ENCODE measurements around the gene POMP.

The POMP gene, protein sequence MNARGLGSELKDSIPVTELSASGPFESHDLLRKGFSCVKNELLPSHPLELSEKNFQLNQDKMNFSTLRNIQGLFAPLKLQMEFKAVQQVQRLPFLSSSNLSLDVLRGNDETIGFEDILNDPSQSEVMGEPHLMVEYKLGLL

DNA sequence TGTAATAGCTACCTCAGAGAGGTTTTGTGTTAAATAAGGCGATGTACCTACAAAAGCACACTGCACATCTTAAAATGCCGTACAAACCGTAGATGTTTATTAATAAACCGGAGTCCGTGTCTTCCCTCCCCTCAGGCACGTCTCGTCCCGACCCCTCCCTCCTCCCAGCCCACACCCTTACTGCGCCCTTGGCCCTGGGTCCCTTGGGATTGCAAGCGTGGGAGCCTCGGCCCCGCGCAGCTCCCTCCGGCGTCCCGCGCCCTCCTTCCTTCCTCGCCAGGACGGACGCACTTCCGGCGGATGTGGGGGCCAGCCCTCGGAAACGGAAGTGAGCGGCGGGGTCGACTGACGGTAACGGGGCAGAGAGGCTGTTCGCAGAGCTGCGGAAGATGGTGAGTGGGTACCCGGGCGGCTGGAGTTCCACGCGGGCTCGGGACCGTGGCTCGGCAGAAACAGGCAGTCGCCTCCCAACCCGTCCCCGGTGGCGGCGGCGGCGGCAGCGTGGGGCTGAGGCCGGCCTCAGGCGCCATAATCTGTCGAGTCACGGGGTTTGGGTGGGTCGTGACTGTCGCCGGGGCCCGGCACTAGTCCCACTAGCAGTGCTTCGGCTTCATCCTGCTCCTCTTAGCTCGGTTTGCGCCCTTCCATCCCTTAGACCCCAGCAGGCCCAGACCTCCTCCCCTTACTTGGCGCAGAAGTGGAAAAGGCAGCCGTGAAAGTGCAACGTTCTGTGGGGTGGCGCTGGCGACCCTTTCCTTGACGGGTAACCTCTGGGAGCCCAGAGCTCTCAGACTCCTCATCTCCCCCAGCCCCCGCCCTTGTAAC lies at the start of gene POMP:
POMP (plus strand) TSS at position 335 of the 825 bp plus-strand sequence; CDS start at position 390, 55 bp downstream.
- Histone ChIP-seq H3K27me3 (ENCODE audit: control insufficient read depth, insufficient read depth, low read length) (no peaks in the 10 kb centered on the region), H3K27ac (ENCODE audit: low read length) (no peak within 1 kb of the TSS), H3K36me3 (ENCODE audit: control insufficient read depth, insufficient read depth, low read length) (0 out of 2 replicates have a peak, but pooled peaks cover 2% of the 10 kb centered on the region), H3K4me1 (ENCODE audit: control insufficient read depth, insufficient read depth, low read length) (no peaks in the 10 kb centered on the region), H3K4me3 (ENCODE audit: low read length) (peak within 1 kb of the TSS; percentile 89), H3K9me3 (ENCODE audit: control insufficient read depth, insufficient read depth, low read length) (no peaks in the 10 kb centered on the region)
- WGBS (ENCODE audit: insufficient coverage, insufficient read length), result no CpG with 5 or more reads among the region's 64 CpGs
- DNase-seq (ENCODE audit: low read depth, low spot score), result peak; percentile 48

DNA sequence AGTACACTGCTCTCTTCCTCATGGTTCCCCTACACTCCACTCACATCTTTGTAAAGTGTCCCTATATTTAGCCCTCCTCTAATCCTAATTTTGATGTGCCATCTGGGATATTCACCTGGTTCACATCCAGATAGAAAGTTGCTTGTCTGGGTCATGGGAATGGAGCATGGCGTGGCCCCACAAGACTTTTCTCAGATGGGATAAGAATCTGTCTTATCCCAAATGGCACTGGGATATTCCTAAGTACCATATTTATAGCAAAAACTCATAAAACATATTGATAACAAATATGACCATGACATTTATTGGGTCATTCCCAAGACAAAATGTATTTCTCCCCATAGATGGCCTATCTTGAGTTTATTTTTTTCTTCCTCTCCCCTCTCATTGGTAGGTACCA lies 49.5 kb upstream of the POMP start:
- no peak overlapping the region for H3K27ac ChIP-seq (ENCODE audit: low read length)
- H3K27me3 ChIP-seq (ENCODE audit: control insufficient read depth, insufficient read depth, low read length), result no peaks in the 10 kb centered on the region
- no CpG with 5 or more reads among the region's 1 CpG for WGBS (ENCODE audit: insufficient coverage, insufficient read length)
- no peak for DNase-seq (ENCODE audit: low read depth, low spot score)
- H3K9me3 ChIP-seq (ENCODE audit: control insufficient read depth, insufficient read depth, low read length), result no peaks in the 10 kb centered on the region
- H3K36me3 ChIP-seq (ENCODE audit: control insufficient read depth, insufficient read depth, low read length), result no peaks in the 10 kb centered on the region
- no peak overlapping the region for H3K4me3 ChIP-seq (ENCODE audit: low read length)
- H3K4me1 ChIP-seq (ENCODE audit: control insufficient read depth, insufficient read depth, low read length), result no peaks in the 10 kb centered on the region

DNA sequence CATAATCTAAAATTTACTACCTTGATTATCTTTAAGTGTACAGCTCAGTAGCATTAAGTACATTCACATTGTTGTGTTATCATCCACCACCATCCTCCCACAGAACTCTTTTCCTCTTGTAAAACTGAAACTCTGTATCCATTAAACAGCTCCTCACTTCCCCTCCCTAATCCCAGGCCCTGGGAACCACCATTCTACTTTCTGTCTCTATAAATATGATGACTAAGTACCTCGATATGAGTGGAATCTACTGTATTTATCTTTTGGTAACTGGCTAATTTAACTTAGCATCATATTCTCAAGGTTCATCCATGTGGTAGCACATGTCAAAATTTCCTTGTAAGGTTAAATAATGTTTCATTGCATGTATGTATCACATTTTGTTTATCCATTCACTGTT lies 49.0 kb upstream of the POMP start:
- no peaks in the 10 kb centered on the region for H3K4me1 ChIP-seq (ENCODE audit: control insufficient read depth, insufficient read depth, low read length)
- no CpG with 5 or more reads among the region's 1 CpG for WGBS (ENCODE audit: insufficient coverage, insufficient read length)
- H3K4me3 ChIP-seq (ENCODE audit: low read length), result no peak overlapping the region
- no peaks in the 10 kb centered on the region for H3K9me3 ChIP-seq (ENCODE audit: control insufficient read depth, insufficient read depth, low read length)
- DNase-seq (ENCODE audit: low read depth, low spot score), result no peak
- no peak overlapping the region for H3K27ac ChIP-seq (ENCODE audit: low read length)
- no peaks in the 10 kb centered on the region for H3K27me3 ChIP-seq (ENCODE audit: control insufficient read depth, insufficient read depth, low read length)
- no peaks in the 10 kb centered on the region for H3K36me3 ChIP-seq (ENCODE audit: control insufficient read depth, insufficient read depth, low read length)

DNA sequence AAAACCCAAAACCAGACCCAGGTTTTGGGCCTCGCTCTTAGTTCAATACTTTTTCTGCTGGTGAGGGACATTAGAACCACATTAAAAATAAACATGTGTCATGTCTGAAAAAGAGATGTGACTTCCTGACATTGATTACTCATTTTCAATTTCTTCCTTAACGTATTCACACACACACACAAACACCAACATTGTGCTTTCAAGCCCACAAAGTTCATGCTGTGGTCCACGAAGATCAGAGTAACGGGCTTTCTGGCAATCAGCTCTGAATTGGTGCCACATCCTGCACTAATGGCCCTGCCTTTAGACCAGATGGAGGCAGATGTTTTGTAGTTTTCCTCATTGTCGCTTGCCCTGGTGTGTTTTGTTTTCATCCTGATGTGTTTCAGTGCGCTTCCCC lies 47.9 kb upstream of the POMP start:
- no peak for DNase-seq (ENCODE audit: low read depth, low spot score)
- no peak overlapping the region for H3K4me3 ChIP-seq (ENCODE audit: low read length)
- H3K4me1 ChIP-seq (ENCODE audit: control insufficient read depth, insufficient read depth, low read length), result no peaks in the 10 kb centered on the region
- H3K27me3 ChIP-seq (ENCODE audit: control insufficient read depth, insufficient read depth, low read length), result no peaks in the 10 kb centered on the region
- no peak overlapping the region for H3K27ac ChIP-seq (ENCODE audit: low read length)
- H3K36me3 ChIP-seq (ENCODE audit: control insufficient read depth, insufficient read depth, low read length), result no peaks in the 10 kb centered on the region
- 100% methylated on average over 1 of the region's 6 CpGs for WGBS (ENCODE audit: insufficient coverage, insufficient read length)
- no peaks in the 10 kb centered on the region for H3K9me3 ChIP-seq (ENCODE audit: control insufficient read depth, insufficient read depth, low read length)

DNA sequence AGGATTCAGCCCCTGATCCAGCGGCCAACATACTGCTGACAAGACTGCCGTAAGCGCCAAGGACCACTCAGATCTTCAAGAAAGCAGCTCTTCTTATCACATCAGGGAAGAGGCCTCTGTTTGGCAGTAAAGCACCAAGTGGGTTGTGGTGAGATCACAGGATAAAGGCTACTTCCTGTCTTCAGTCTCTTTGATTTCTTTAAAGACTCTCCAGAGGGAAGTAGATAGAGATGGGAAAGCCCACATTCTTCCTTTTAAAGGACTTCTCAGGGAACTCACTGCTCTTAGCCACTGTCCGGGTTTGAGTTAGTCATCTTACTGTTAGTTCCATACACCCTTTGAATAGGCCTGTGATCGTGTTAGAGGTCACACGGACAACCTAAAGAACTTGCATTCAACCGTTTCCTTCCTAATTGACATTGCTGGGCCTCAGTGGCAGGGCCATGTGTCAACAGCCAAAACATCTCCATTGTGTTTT lies 47.2 kb upstream of the POMP start:
- H3K9me3 ChIP-seq (ENCODE audit: control insufficient read depth, insufficient read depth, low read length), result no peaks in the 10 kb centered on the region
- H3K27me3 ChIP-seq (ENCODE audit: control insufficient read depth, insufficient read depth, low read length), result no peaks in the 10 kb centered on the region
- no peak for DNase-seq (ENCODE audit: low read depth, low spot score)
- H3K4me1 ChIP-seq (ENCODE audit: control insufficient read depth, insufficient read depth, low read length), result no peaks in the 10 kb centered on the region
- H3K36me3 ChIP-seq (ENCODE audit: control insufficient read depth, insufficient read depth, low read length), result no peaks in the 10 kb centered on the region
- H3K27ac ChIP-seq (ENCODE audit: low read length), result no peak overlapping the region
- WGBS (ENCODE audit: insufficient coverage, insufficient read length), result no CpG with 5 or more reads among the region's 7 CpGs
- H3K4me3 ChIP-seq (ENCODE audit: low read length), result no peak overlapping the region

DNA sequence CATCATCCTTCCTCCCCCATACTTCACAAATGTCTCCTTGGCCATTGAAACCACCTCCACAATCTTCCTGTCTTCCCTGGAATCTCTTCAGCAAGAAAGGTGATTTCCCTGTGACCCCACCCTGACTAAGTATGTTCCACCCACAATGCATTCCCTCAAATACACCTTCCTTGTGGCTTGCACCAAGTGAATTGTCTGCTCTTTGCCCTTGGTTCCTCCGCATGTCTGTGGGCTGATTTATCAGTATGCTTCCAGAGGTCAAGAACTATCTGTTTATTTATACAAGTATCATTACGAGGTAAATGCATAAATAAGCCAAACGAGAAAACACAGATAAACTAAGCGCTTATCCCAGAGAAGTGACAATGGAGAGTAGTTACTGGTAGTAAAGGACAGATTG lies 45.4 kb upstream of the POMP start:
- no peak overlapping the region for H3K27ac ChIP-seq (ENCODE audit: low read length)
- H3K27me3 ChIP-seq (ENCODE audit: control insufficient read depth, insufficient read depth, low read length), result no peaks in the 10 kb centered on the region
- no peaks in the 10 kb centered on the region for H3K9me3 ChIP-seq (ENCODE audit: control insufficient read depth, insufficient read depth, low read length)
- H3K36me3 ChIP-seq (ENCODE audit: control insufficient read depth, insufficient read depth, low read length), result no peaks in the 10 kb centered on the region
- H3K4me1 ChIP-seq (ENCODE audit: control insufficient read depth, insufficient read depth, low read length), result no peaks in the 10 kb centered on the region
- H3K4me3 ChIP-seq (ENCODE audit: low read length), result no peak overlapping the region
- DNase-seq (ENCODE audit: low read depth, low spot score), result no peak
- no CpG with 5 or more reads among the region's 4 CpGs for WGBS (ENCODE audit: insufficient coverage, insufficient read length)

DNA sequence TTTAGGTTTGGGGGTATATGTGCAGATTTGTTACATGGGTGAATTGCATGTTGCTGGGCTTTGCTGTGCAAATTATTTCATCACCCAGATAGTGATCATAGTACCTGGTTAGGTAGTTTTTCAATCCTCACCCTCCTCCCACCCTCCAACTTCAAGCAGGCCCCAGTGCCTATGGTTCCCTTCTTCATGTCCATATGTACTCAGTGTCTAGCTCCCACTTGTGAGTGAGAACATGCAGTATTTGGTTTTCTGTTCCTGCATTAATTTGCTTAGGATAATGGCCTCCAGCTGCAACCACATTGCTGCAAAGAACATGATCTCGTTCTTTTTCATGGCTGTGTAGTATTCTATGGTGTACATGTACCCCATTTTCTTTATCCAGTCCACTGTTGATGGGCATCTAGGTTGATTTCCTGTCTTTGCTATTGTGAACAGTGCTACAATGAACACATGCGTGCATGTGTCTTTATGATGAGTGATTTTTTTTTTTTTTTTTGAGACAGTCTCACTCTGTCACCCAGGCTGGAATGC lies 42.9 kb upstream of the POMP start:
- no CpG with 5 or more reads among the region's 2 CpGs for WGBS (ENCODE audit: insufficient coverage, insufficient read length)
- Histone ChIP-seq H3K4me1 (ENCODE audit: control insufficient read depth, insufficient read depth, low read length) (no peaks in the 10 kb centered on the region), H3K4me3 (ENCODE audit: low read length) (no peak overlapping the region), H3K27me3 (ENCODE audit: control insufficient read depth, insufficient read depth, low read length) (no peaks in the 10 kb centered on the region), H3K9me3 (ENCODE audit: control insufficient read depth, insufficient read depth, low read length) (no peaks in the 10 kb centered on the region), H3K27ac (ENCODE audit: low read length) (no peak overlapping the region), H3K36me3 (ENCODE audit: control insufficient read depth, insufficient read depth, low read length) (no peaks in the 10 kb centered on the region)
- no peak for DNase-seq (ENCODE audit: low read depth, low spot score)

DNA sequence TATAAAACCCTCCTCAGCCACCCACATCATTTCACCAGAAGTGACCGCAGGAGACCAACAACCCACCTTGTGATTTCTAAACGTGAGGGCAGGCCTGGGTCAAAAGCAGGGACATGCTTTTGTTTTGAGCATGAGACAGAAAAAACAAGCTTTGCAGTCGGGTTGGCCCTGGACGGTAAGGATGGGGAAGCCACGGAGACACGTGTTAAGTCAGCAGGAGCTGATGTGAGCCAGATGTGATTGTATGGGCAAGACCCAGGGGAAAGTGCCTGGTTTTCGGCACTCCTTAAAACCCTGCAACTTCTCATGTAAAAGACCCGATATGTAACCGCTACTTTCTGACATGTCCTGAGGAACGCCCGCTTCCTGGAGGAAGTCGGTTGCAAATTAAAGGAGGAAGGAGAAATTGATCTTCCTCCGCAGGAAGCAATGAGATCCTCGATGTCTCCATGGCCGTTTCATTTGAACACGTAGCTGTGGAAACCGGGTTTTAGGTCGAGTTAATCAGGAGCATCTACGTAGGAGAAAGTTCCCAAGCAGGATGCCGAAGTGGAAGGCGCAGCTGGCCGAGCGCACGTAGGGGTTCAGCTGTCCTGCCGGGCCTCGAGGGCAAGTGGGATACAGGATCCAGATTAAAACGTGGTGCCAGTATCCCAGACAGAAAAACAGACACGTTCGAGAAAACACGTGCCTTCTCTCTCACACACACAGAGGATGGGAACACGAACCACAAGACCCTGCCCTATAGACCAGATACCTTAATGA lies 40.5 kb upstream of the POMP start:
- no peak for DNase-seq (ENCODE audit: low read depth, low spot score)
- no CpG with 5 or more reads among the region's 31 CpGs for WGBS (ENCODE audit: insufficient coverage, insufficient read length)
- no peaks in the 10 kb centered on the region for H3K4me1 ChIP-seq (ENCODE audit: control insufficient read depth, insufficient read depth, low read length)

DNA sequence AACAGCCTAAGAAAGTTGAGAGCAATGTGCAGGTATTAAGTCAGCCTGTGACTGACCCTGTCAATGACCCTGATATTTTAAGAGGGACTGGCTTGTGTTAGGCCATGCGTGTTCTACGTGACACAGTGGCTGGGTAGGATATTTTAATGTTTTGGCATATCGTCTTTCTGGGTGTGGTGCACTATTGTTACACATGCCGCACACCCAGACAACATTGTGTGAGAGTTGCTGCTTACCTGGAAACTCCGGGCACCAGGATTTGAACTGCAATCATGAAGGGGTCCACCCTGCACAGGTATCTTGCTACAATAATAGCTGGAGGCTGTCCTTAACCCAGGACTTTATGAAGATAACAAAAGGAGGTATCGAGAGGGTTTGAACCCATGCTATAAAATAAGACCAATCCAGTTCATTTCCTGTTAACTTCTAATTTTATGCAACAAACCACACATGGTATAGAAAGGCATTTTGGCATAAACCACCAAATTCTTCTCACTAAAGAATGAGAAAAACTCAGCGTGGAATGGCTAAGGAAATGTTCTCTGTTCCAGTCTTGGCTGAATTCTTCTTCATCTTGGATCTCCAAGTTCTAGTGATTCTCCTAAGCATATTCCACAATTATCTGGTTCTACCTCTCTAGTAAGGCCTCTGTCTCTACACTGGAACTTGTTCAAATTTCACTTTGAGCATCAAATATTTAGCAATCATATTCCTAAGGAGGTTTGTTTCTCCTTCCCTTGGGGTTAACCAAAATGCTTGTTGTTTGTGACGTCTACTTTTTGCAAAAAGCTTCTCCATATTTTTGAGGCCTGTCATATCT lies 38.7 kb upstream of the POMP start:
- Histone ChIP-seq H3K27ac (ENCODE audit: low read length) (no peak overlapping the region), H3K27me3 (ENCODE audit: control insufficient read depth, insufficient read depth, low read length) (no peaks in the 10 kb centered on the region), H3K4me1 (ENCODE audit: control insufficient read depth, insufficient read depth, low read length) (no peaks in the 10 kb centered on the region), H3K36me3 (ENCODE audit: control insufficient read depth, insufficient read depth, low read length) (no peaks in the 10 kb centered on the region), H3K9me3 (ENCODE audit: control insufficient read depth, insufficient read depth, low read length) (no peaks in the 10 kb centered on the region), H3K4me3 (ENCODE audit: low read length) (no peak overlapping the region)
- DNase-seq (ENCODE audit: low read depth, low spot score), result no peak
- WGBS (ENCODE audit: insufficient coverage, insufficient read length), result no CpG with 5 or more reads among the region's 8 CpGs

More for the DNA sequence above, 40.5 kb upstream of the POMP start:
- H3K4me3 ChIP-seq (ENCODE audit: low read length), result no peak overlapping the region
- no peaks in the 10 kb centered on the region for H3K36me3 ChIP-seq (ENCODE audit: control insufficient read depth, insufficient read depth, low read length)
- H3K27ac ChIP-seq (ENCODE audit: low read length), result no peak overlapping the region
- H3K9me3 ChIP-seq (ENCODE audit: control insufficient read depth, insufficient read depth, low read length), result no peaks in the 10 kb centered on the region
- H3K27me3 ChIP-seq (ENCODE audit: control insufficient read depth, insufficient read depth, low read length), result no peaks in the 10 kb centered on the region

DNA sequence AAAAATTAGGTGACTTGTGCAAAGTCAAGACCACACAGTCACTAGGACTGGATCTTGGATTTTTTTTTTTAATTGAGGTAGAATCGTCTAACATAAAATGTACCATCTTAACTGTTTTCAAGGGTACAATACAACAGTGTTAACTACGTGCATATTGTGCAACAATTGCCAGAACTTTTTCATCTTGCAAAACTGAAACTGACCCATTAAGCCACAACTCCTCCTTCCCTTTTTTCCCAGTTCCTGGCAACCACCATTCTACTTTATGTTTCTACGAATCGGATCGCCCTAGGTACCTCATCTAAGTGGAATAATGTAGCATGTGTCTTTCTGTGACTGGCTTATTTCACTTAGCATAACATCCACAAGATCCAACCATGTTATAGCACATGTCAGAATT lies 37.5 kb upstream of the POMP start:
- no CpG with 5 or more reads among the region's 5 CpGs for WGBS (ENCODE audit: insufficient coverage, insufficient read length)
- Histone ChIP-seq H3K27me3 (ENCODE audit: control insufficient read depth, insufficient read depth, low read length) (no peaks in the 10 kb centered on the region), H3K27ac (ENCODE audit: low read length) (no peak overlapping the region), H3K4me3 (ENCODE audit: low read length) (no peak overlapping the region), H3K9me3 (ENCODE audit: control insufficient read depth, insufficient read depth, low read length) (no peaks in the 10 kb centered on the region), H3K4me1 (ENCODE audit: control insufficient read depth, insufficient read depth, low read length) (no peaks in the 10 kb centered on the region), H3K36me3 (ENCODE audit: control insufficient read depth, insufficient read depth, low read length) (no peaks in the 10 kb centered on the region)
- no peak for DNase-seq (ENCODE audit: low read depth, low spot score)

Measured in iPS DF 6.9 (cell line).